ENCODE data around the gene TANGO2.

- TF ChIP-seq, protein P1, sequence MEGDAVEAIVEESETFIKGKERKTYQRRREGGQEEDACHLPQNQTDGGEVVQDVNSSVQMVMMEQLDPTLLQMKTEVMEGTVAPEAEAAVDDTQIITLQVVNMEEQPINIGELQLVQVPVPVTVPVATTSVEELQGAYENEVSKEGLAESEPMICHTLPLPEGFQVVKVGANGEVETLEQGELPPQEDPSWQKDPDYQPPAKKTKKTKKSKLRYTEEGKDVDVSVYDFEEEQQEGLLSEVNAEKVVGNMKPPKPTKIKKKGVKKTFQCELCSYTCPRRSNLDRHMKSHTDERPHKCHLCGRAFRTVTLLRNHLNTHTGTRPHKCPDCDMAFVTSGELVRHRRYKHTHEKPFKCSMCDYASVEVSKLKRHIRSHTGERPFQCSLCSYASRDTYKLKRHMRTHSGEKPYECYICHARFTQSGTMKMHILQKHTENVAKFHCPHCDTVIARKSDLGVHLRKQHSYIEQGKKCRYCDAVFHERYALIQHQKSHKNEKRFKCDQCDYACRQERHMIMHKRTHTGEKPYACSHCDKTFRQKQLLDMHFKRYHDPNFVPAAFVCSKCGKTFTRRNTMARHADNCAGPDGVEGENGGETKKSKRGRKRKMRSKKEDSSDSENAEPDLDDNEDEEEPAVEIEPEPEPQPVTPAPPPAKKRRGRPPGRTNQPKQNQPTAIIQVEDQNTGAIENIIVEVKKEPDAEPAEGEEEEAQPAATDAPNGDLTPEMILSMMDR (IDR thresholded peaks at IDR 0.05) = no peak
- TF ChIP-seq POLR2A (IDR thresholded peaks at IDR 0.05) = no peak
Measured at GRCh38 chr22:19981171-19981960, 39.5 kb upstream of the TANGO2 start.

Measured in lower leg skin (tissue), 3 donors.